ENCODE measurements around the gene IGSF10. TPM values are rescaled to one million over a fixed set of nuclear protein-coding genes. Genes with fewer than 3 reads are reported as not detected.

The IGSF10 gene
- total RNA-seq, 2 donors from 2014 or later = 0.24 to 0.44 TPM

- no peaks in the 10 kb centered on the region for H3K9me3 ChIP-seq (ENCODE audit: control insufficient read depth, low read length)
- 87 to 96% methylated on average over 3 of the region's 3 CpGs for WGBS, 2 experiments (ENCODE audit: insufficient coverage in 1 of 2, insufficient read length in 1 of 2)
- DNase-seq = no peak
- H3K4me3 Mint-ChIP-seq = no peak overlapping the region
- no peaks in the 10 kb centered on the region for H3K27me3 ChIP-seq (ENCODE audit: control insufficient read depth, insufficient read depth, low read length, poor library complexity, severe bottlenecking)
- no peaks in the 10 kb centered on the region for H3K9me3 Mint-ChIP-seq
- no peaks in the 10 kb centered on the region for H3K27me3 Mint-ChIP-seq (ENCODE audit: insufficient read depth)
- H3K4me3 ChIP-seq (ENCODE audit: low read length) = no peak overlapping the region
- H3K36me3 Mint-ChIP-seq (ENCODE audit: low read depth) = no peaks in the 10 kb centered on the region
- no peak overlapping the region for H3K27ac Mint-ChIP-seq
- no peak for TF ChIP-seq CTCF (conservative IDR thresholded peaks at IDR 0.05)
- no peaks in the 10 kb centered on the region for H3K36me3 ChIP-seq (ENCODE audit: control insufficient read depth, insufficient read depth, low read length)
- no peaks in the 10 kb centered on the region for H3K4me1 ChIP-seq (ENCODE audit: control insufficient read depth, insufficient read depth, low read length)
- no peak overlapping the region for H3K27ac ChIP-seq (ENCODE audit: low read depth, low read length)
- no peak overlapping the region for H3K9ac ChIP-seq (ENCODE audit: extremely low read depth, low read length, poor library complexity, severe bottlenecking)
- H3K4me1 Mint-ChIP-seq = peaks cover 1% of the 10 kb centered on the region
Observed at GRCh38 chr3:151446002-151446340, 14.9 kb downstream of the IGSF10 start.

GRCh38 chr3:151445273-151446001 lies 15.4 kb downstream of the IGSF10 start:
- Histone ChIP-seq H3K27ac (ENCODE audit: low read depth, low read length) (no peak overlapping the region), H3K9ac (ENCODE audit: extremely low read depth, low read length, poor library complexity, severe bottlenecking) (no peak overlapping the region), H3K4me1 (ENCODE audit: control insufficient read depth, insufficient read depth, low read length) (peaks cover 3% of the 10 kb centered on the region), H3K36me3 (ENCODE audit: control insufficient read depth, insufficient read depth, low read length) (no peaks in the 10 kb centered on the region), H3K27me3 (ENCODE audit: control insufficient read depth, insufficient read depth, low read length, poor library complexity, severe bottlenecking) (no peaks in the 10 kb centered on the region), H3K4me3 (ENCODE audit: low read length) (no peak overlapping the region), H3K9me3 (ENCODE audit: control insufficient read depth, low read length) (no peaks in the 10 kb centered on the region)
- Mint-ChIP-seq H3K4me1 (peaks cover 7% of the 10 kb centered on the region), H3K27me3 (ENCODE audit: insufficient read depth) (no peaks in the 10 kb centered on the region), H3K4me3 (no peak overlapping the region), H3K27ac (no peak overlapping the region), H3K36me3 (ENCODE audit: low read depth) (no peaks in the 10 kb centered on the region), H3K9me3 (no peaks in the 10 kb centered on the region)
- no peak for TF ChIP-seq CTCF (conservative IDR thresholded peaks at IDR 0.05)
- DNase-seq = no peak
- WGBS, 2 experiments (ENCODE audit: insufficient coverage in 1 of 2, insufficient read length in 1 of 2) = 87 to 93% methylated on average over 5 of the region's 5 CpGs

- peak; percentile 80 for DNase-seq
- no peak overlapping the region for H3K9ac ChIP-seq (ENCODE audit: extremely low read depth, low read length, poor library complexity, severe bottlenecking)
- H3K4me1 ChIP-seq (ENCODE audit: control insufficient read depth, insufficient read depth, low read length) = peaks cover 6% of the 10 kb centered on the region
- H3K36me3 ChIP-seq (ENCODE audit: control insufficient read depth, insufficient read depth, low read length) = no peaks in the 10 kb centered on the region
- H3K27me3 ChIP-seq (ENCODE audit: control insufficient read depth, insufficient read depth, low read length, poor library complexity, severe bottlenecking) = no peaks in the 10 kb centered on the region
- 89 to 94% methylated on average over 5 to 7 of the region's 7 CpGs for WGBS, 2 experiments (ENCODE audit: insufficient coverage in 1 of 2, insufficient read length in 1 of 2)
- Mint-ChIP-seq H3K4me1 (peaks cover 7% of the 10 kb centered on the region), H3K27ac (no peak overlapping the region), H3K9me3 (no peaks in the 10 kb centered on the region), H3K4me3 (no peak overlapping the region), H3K36me3 (ENCODE audit: low read depth) (no peaks in the 10 kb centered on the region), H3K27me3 (ENCODE audit: insufficient read depth) (no peaks in the 10 kb centered on the region)
- TF ChIP-seq CTCF (conservative IDR thresholded peaks at IDR 0.05) = no peak
- no peak overlapping the region for H3K27ac ChIP-seq (ENCODE audit: low read depth, low read length)
- H3K9me3 ChIP-seq (ENCODE audit: control insufficient read depth, low read length) = no peaks in the 10 kb centered on the region
- H3K4me3 ChIP-seq (ENCODE audit: low read length) = no peak overlapping the region
Observed at GRCh38 chr3:151443583-151443982, 17.3 kb downstream of the IGSF10 start.

Data from endodermal cell (in vitro differentiated cells).